ENCODE measurements around the gene SUN3.
"Not testable (repeated sequence)": the region's sequence is repeated elsewhere in the genome, so short reads cannot be mapped to it uniquely, and the experiment has no call there.

SUN3 gene

DNA sequence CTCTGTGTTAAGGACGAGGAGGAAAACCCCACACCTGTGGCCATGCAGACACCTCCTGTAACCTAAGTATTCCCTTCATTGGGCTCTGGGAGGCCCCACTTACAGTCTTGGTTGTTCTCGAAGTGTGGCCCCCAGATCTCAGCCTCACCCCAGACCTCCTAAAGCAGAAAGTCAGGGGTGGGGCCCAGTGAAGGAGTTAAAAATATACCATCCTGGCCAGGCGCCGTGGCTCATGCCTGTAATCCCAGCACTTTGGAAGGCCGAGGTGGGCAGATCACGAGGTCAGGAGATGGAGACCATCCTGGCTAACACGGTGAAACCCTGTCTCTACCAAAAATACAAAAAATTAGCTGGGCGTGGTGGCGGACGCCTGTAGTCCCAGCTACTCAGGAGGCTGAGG is 86.3 kb downstream of the SUN3 start:
- DNase-seq: not testable (repeated sequence)

- DNase-seq: no peak
Measured at GRCh38 chr7:47942132-47942531, 86.8 kb downstream of the SUN3 start.

DNA sequence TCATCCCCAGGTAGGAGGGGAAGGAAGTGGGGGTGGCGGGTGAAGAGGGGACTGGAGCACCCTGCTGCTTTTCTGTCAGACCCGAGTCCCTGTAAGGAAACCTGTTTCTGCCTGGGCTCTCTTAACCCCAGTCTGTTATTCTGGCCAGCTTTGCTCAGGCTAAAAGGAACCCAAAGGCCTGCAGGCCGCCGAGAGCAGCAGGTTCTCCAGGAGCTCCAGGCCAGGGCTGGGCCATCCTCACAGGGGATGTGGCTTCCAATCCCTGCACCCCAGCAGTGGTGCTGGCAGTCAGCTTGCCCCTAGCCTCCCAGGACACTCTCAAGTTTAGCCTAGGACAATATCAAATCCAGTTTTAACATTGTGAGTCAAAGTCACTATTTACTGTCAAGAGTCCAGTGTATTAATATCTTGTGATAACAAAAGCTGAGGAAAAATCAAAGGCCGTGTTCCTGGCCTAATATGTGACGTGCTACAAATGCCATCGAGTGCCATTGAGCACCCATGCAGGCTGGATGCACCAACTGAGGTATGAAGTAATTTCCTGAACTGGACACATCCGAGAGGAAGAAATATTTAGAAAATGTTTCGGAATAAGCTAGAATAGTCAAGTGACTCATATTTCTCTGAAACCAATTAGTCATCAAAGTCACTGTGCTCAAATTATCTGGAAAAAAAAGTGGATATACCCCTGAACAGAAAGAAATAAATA is 87.6 kb downstream of the SUN3 start:
- no peak for DNase-seq

DNA sequence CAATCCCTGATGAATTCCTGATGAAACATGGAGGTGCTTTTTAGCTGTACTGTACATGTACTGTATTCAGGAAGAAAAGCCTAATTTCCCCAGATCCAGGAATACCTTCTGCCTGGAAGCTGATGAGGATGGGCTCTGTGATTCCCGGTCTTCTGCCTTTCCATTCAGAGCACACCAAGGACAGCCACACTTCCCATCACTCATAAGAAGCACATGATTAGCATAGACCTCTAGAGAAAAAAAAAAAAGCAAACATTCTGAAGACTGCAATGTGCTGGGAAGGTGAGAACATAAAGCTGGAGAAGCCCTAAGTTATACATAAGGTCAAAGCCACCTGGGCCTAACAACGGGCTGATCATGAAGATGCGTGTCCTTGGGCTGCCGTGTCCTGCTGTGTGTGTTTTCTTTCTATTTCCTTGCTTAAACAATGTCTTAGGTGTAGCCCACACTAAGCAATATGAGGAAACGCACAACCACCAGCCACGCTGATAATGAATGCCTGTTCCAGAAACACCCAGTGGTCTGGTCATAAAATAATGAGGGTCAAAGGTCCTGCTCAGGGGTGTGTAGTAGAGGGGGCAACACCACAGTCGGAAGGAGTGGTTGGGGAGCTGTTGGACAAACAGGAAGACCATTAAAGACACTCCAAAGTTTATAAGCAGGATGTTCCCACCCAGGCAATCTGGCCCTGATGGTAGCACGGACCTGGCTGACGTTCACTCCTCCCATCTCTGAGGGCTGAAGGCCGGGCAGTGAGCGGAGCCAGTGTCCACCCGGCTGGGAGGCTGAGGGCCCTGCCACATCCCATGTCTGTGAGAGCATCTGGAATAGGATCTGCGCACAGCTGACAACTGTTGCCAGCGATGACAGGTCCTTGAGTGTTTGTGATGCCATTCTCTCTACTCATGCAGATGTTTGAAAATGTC is 88.6 kb downstream of the SUN3 start:
- no peak for DNase-seq

DNA sequence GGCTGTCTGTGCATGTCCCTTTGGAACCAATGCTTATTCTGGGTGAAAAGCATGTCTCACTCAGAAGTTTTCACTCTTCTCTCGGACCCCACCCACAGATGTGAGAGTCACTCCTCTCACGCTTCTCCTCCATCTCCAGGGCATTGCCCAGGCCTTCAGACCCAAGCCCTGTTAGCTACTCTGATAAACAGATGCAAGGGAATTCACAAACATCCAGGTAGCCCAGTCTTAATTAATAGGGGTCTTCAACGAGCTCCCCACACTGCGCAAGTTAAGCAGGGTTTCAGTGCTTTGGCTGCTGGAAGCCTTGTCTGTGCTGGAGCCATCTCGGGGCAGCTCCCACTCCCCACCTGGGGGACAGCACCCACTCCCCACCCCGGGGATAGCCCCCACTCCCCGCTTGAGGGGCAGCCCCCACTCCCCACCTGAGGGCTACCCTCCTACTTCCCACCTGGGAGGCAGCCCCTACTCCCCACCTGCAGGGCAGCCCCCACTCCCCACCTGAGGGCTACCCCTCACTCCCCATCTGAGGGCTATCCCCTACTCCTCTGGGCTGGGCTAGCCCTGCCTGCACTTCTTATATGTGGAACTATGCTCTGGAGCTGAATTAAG is 89.4 kb downstream of the SUN3 start:
- no peak for DNase-seq

GRCh38 chr7:47938574-47939165 is 90.2 kb downstream of the SUN3 start:
- no peak for DNase-seq

- no peak for DNase-seq
Measured at GRCh38 chr7:47937711-47938573, 91.0 kb downstream of the SUN3 start.
